ENCODE data around the gene GRWD1.
"Not testable (repeated sequence)": the region's sequence is repeated elsewhere in the genome, so short reads cannot be mapped to it uniquely, and the experiment has no call there.

The GRWD1 gene

GRCh38 chr19:48480558-48481500, 35.0 kb downstream of the GRWD1 start:
- Histone ChIP-seq H3K4me3 (ENCODE audit: extremely low read depth, insufficient read depth, low read length, poor library complexity, severe bottlenecking) (no peak overlapping the region), H3K36me3 (ENCODE audit: control insufficient read depth, insufficient read depth, low read length) (peaks cover 68% of the 10 kb centered on the region), H3K9me3 (ENCODE audit: control insufficient read depth, low read length) (no peaks in the 10 kb centered on the region), H3K27ac (ENCODE audit: low read depth, low read length, severe bottlenecking) (peak overlapping the region; percentile 5), H3K4me1 (ENCODE audit: control insufficient read depth, insufficient read depth, low read length, poor library complexity, severe bottlenecking) (no peaks in the 10 kb centered on the region)
- 94 to 97% methylated on average over 28 to 31 of the region's 52 CpGs for WGBS, 2 experiments (ENCODE audit: insufficient coverage in 2 of 2)

GRCh38 chr19:48481846-48482639, 36.3 kb downstream of the GRWD1 start:
- H3K4me3 ChIP-seq (ENCODE audit: extremely low read depth, insufficient read depth, low read length, poor library complexity, severe bottlenecking): no peak overlapping the region
- 96 to 99% methylated on average over 6 of the region's 7 CpGs for WGBS, 2 experiments (ENCODE audit: insufficient coverage in 2 of 2)
- peaks cover 58% of the 10 kb centered on the region for H3K36me3 ChIP-seq (ENCODE audit: control insufficient read depth, insufficient read depth, low read length)
- no peaks in the 10 kb centered on the region for H3K4me1 ChIP-seq (ENCODE audit: control insufficient read depth, insufficient read depth, low read length, poor library complexity, severe bottlenecking)
- no peak overlapping the region for H3K27ac ChIP-seq (ENCODE audit: low read depth, low read length, severe bottlenecking)
- H3K9me3 ChIP-seq (ENCODE audit: control insufficient read depth, low read length): no peaks in the 10 kb centered on the region

GRCh38 chr19:48483301-48483700, 37.5 kb downstream of the GRWD1 start:
- H3K4me3 ChIP-seq (ENCODE audit: extremely low read depth, insufficient read depth, low read length, poor library complexity, severe bottlenecking): no peak overlapping the region
- peaks cover 4% of the 10 kb centered on the region for H3K4me1 ChIP-seq (ENCODE audit: control insufficient read depth, insufficient read depth, low read length, poor library complexity, severe bottlenecking)
- H3K27ac ChIP-seq (ENCODE audit: low read depth, low read length, severe bottlenecking): no peak overlapping the region
- WGBS, 2 experiments (ENCODE audit: insufficient coverage in 2 of 2): 83 to 100% methylated on average over 1 of the region's 3 CpGs
- peaks cover 46% of the 10 kb centered on the region for H3K36me3 ChIP-seq (ENCODE audit: control insufficient read depth, insufficient read depth, low read length)
- no peaks in the 10 kb centered on the region for H3K9me3 ChIP-seq (ENCODE audit: control insufficient read depth, low read length)

- Histone ChIP-seq H3K4me3 (ENCODE audit: extremely low read depth, insufficient read depth, low read length, poor library complexity, severe bottlenecking) (no peak overlapping the region), H3K36me3 (ENCODE audit: control insufficient read depth, insufficient read depth, low read length) (peaks cover 36% of the 10 kb centered on the region), H3K27ac (ENCODE audit: low read depth, low read length, severe bottlenecking) (no peak overlapping the region), H3K4me1 (ENCODE audit: control insufficient read depth, insufficient read depth, low read length, poor library complexity, severe bottlenecking) (peaks cover 4% of the 10 kb centered on the region), H3K9me3 (ENCODE audit: control insufficient read depth, low read length) (no peaks in the 10 kb centered on the region)
- 95 to 99% methylated on average over 11 to 14 of the region's 16 CpGs for WGBS, 2 experiments (ENCODE audit: insufficient coverage in 2 of 2)
These were observed 38.6 kb downstream of the GRWD1 start for GRCh38 chr19:48484247-48484893.

GRCh38 chr19:48484931-48485612, 39.3 kb downstream of the GRWD1 start:
- no peak overlapping the region for H3K4me3 ChIP-seq (ENCODE audit: extremely low read depth, insufficient read depth, low read length, poor library complexity, severe bottlenecking)
- no peaks in the 10 kb centered on the region for H3K9me3 ChIP-seq (ENCODE audit: control insufficient read depth, low read length)
- 92 to 93% methylated on average over 18 to 32 of the region's 37 CpGs for WGBS, 2 experiments (ENCODE audit: insufficient coverage in 2 of 2)
- peaks cover 29% of the 10 kb centered on the region for H3K36me3 ChIP-seq (ENCODE audit: control insufficient read depth, insufficient read depth, low read length)
- no peak overlapping the region for H3K27ac ChIP-seq (ENCODE audit: low read depth, low read length, severe bottlenecking)
- H3K4me1 ChIP-seq (ENCODE audit: control insufficient read depth, insufficient read depth, low read length, poor library complexity, severe bottlenecking): peaks cover 4% of the 10 kb centered on the region

- not testable (repeated sequence) for H3K4me3 ChIP-seq (ENCODE audit: extremely low read depth, insufficient read depth, low read length, poor library complexity, severe bottlenecking); H3K4me1 ChIP-seq (ENCODE audit: control insufficient read depth, insufficient read depth, low read length, poor library complexity, severe bottlenecking); H3K9me3 ChIP-seq (ENCODE audit: control insufficient read depth, low read length); H3K27ac ChIP-seq (ENCODE audit: low read depth, low read length, severe bottlenecking)
- 100% methylated on average over 2 of the region's 10 CpGs; no CpG with 5 or more reads in 1 of the 2 experiments for WGBS, 2 experiments (ENCODE audit: insufficient coverage in 2 of 2)
- H3K36me3 ChIP-seq (ENCODE audit: control insufficient read depth, insufficient read depth, low read length): peaks cover 13% of the 10 kb centered on the region
These were observed 40.9 kb downstream of the GRWD1 start for GRCh38 chr19:48486706-48487105.

- H3K27ac ChIP-seq (ENCODE audit: low read depth, low read length, severe bottlenecking): no peak overlapping the region
- peaks cover 6% of the 10 kb centered on the region for H3K36me3 ChIP-seq (ENCODE audit: control insufficient read depth, insufficient read depth, low read length)
- peaks cover 4% of the 10 kb centered on the region for H3K4me1 ChIP-seq (ENCODE audit: control insufficient read depth, insufficient read depth, low read length, poor library complexity, severe bottlenecking)
- WGBS, 2 experiments (ENCODE audit: insufficient coverage in 2 of 2): 90 to 96% methylated on average over 5 to 6 of the region's 6 CpGs
- no peak overlapping the region for H3K4me3 ChIP-seq (ENCODE audit: extremely low read depth, insufficient read depth, low read length, poor library complexity, severe bottlenecking)
- no peaks in the 10 kb centered on the region for H3K9me3 ChIP-seq (ENCODE audit: control insufficient read depth, low read length)
These were observed 41.8 kb downstream of the GRWD1 start for GRCh38 chr19:48487544-48487943.

- WGBS, 2 experiments (ENCODE audit: insufficient coverage in 2 of 2): 91 to 95% methylated on average over 7 to 8 of the region's 8 CpGs
- H3K27ac ChIP-seq (ENCODE audit: low read depth, low read length, severe bottlenecking): no peak overlapping the region
- H3K9me3 ChIP-seq (ENCODE audit: control insufficient read depth, low read length): no peaks in the 10 kb centered on the region
- no peak overlapping the region for H3K4me3 ChIP-seq (ENCODE audit: extremely low read depth, insufficient read depth, low read length, poor library complexity, severe bottlenecking)
- H3K36me3 ChIP-seq (ENCODE audit: control insufficient read depth, insufficient read depth, low read length): peaks cover 4% of the 10 kb centered on the region
- H3K4me1 ChIP-seq (ENCODE audit: control insufficient read depth, insufficient read depth, low read length, poor library complexity, severe bottlenecking): peaks cover 4% of the 10 kb centered on the region
These were observed 42.2 kb downstream of the GRWD1 start for GRCh38 chr19:48487948-48488347.

- 89 to 96% methylated on average over 3 of the region's 7 CpGs for WGBS, 2 experiments (ENCODE audit: insufficient coverage in 2 of 2)
- H3K36me3 ChIP-seq (ENCODE audit: control insufficient read depth, insufficient read depth, low read length); H3K4me1 ChIP-seq (ENCODE audit: control insufficient read depth, insufficient read depth, low read length, poor library complexity, severe bottlenecking); H3K27ac ChIP-seq (ENCODE audit: low read depth, low read length, severe bottlenecking); H3K9me3 ChIP-seq (ENCODE audit: control insufficient read depth, low read length); H3K4me3 ChIP-seq (ENCODE audit: extremely low read depth, insufficient read depth, low read length, poor library complexity, severe bottlenecking): not testable (repeated sequence)
These were observed 42.7 kb downstream of the GRWD1 start for GRCh38 chr19:48488478-48488877.

GRCh38 chr19:48489608-48490216, 43.9 kb downstream of the GRWD1 start:
- WGBS, 2 experiments (ENCODE audit: insufficient coverage in 2 of 2): 28 to 39% methylated on average over 15 to 17 of the region's 19 CpGs

More at GRCh38 chr19:48489608-48490216, 43.9 kb downstream of the GRWD1 start:
- Histone ChIP-seq H3K4me1 (ENCODE audit: control insufficient read depth, insufficient read depth, low read length, poor library complexity, severe bottlenecking) (peaks cover 4% of the 10 kb centered on the region), H3K36me3 (ENCODE audit: control insufficient read depth, insufficient read depth, low read length) (no peaks in the 10 kb centered on the region), H3K4me3 (ENCODE audit: extremely low read depth, insufficient read depth, low read length, poor library complexity, severe bottlenecking) (no peak overlapping the region), H3K27ac (ENCODE audit: low read depth, low read length, severe bottlenecking) (no peak overlapping the region), H3K9me3 (ENCODE audit: control insufficient read depth, low read length) (no peaks in the 10 kb centered on the region)

Measured in mesodermal cell (in vitro differentiated cells).